ENCODE data around the gene MPND. TPM values are rescaled to one million over a fixed set of nuclear protein-coding genes. Genes with fewer than 3 reads are reported as not detected.

Gene MPND
- total and polyA plus RNA-seq, 10 of the 15 experiments (the other 5 are each of a cell fraction or from before 2014, with no cell fraction given) = 0.79 to 18.3 (median 6.0) TPM

GRCh38 chr19:4316956-4317355 lies 26.4 kb upstream of the MPND start (continued):
- TF ChIP-seq REST (IDR thresholded peaks at IDR 0.05; ENCODE audit: low read depth, low read length) = no peak

- FAIRE-seq (no peak), ATAC-seq (no peak), DNase-seq (ENCODE audit: low read depth, low spot score) (no peak)
- H3K79me2 ChIP-seq (ENCODE audit: control insufficient read depth, insufficient read depth, low read length) = no peaks in the 10 kb centered on the region
- CTCF ChIA-PET = no interaction called here
- RAD21 ChIA-PET (ENCODE audit: unreplicated experiment) = no interaction called here
- SMC1A ChIA-PET (ENCODE audit: uncharacterized antibody, unreplicated experiment) = interaction anchor here (0.6 kb wide), 2 partner anchors 15 to 1142 kb away, joined by 3 read pairs; no protein-coding TSS in a partner anchor
- intact Hi-C loops (cut with micrococcal nuclease; ENCODE audit: unreplicated experiment) = no loop called here
- H3K4me2 ChIP-seq (ENCODE audit: control insufficient read depth, insufficient read depth) = no peak overlapping the region
- no peak overlapping the region for H3K27ac ChIP-seq (ENCODE audit: control insufficient read depth, insufficient read depth)
- H3K36me3 ChIP-seq (ENCODE audit: control insufficient read depth in 2 of 2, insufficient read depth in 2 of 2, low read length in 1 of 2) = no peaks in the 10 kb centered on the region
- H3K9ac ChIP-seq (ENCODE audit: control insufficient read depth, insufficient read depth, low read length) = no peak overlapping the region
- POLR2A ChIA-PET = no interaction called here
- H2AFZ ChIP-seq (ENCODE audit: control insufficient read depth, low read depth, low read length) = no peak overlapping the region
- BruUV-seq (replicated peaks) = no TSS peak
- WGBS (ENCODE audit: insufficient coverage, insufficient replicate concordance, low lambda C conversion rate, missing lambda C conversion rate) = 87% methylated on average over 7 of the region's 7 CpGs
- in situ Hi-C loops (cut with MboI) = no loop called here
- H4K20me1 ChIP-seq (ENCODE audit: control insufficient read depth, insufficient read depth) = no peaks in the 10 kb centered on the region
- no peaks in the 10 kb centered on the region for H3K27me3 ChIP-seq (replicated peaks in 1 of 2; ENCODE audit: control insufficient read depth in 2 of 2, insufficient read depth in 2 of 2, low read length in 1 of 2)
- no peaks in the 10 kb centered on the region for H3K4me1 ChIP-seq (ENCODE audit: control insufficient read depth, insufficient read depth, low read length)
- TF ChIP-seq ZBTB40 (IDR thresholded peaks at IDR 0.05; ENCODE audit: borderline replicate concordance) (no peak), IKZF1 (conservative IDR thresholded peaks at IDR 0.05) (no peak), TCF3 (IDR thresholded peaks at IDR 0.05; ENCODE audit: borderline replicate concordance, insufficient read depth, low read depth, low read length) (no peak), BMI1 (IDR thresholded peaks at IDR 0.05; ENCODE audit: borderline replicate concordance) (no peak), EP300 (IDR thresholded peaks at IDR 0.05; ENCODE audit: borderline replicate concordance in 1 of 2, control insufficient read depth in 1 of 2, low read depth in 2 of 2, low read length in 2 of 2) (no peak), MTA2 (IDR thresholded peaks at IDR 0.05; ENCODE audit: low read depth) (no peak), ELK1 (IDR thresholded peaks at IDR 0.05; ENCODE audit: low read depth, low read length) (no peak), ZBTB33 (IDR thresholded peaks at IDR 0.05) (no peak)
- no peak overlapping the region for H3K4me3 ChIP-seq
- H3K9me3 ChIP-seq (replicated peaks; ENCODE audit: control insufficient read depth, insufficient read depth, low read length) = no peaks in the 10 kb centered on the region; the same call in 1 of the 3 replicates
Observed at GRCh38 chr19:4318460-4318859, 24.9 kb upstream of the MPND start.

Data from GM12878 (cell line).